BLaER1 treated with 17β-estradiol and CSF1 and Interleukin-3, amounts not matched to agents 10 nM and 100 nM (cell line): ENCODE results near the gene SLX1A.
"Not testable (repeated sequence)": the region's sequence is repeated elsewhere in the genome, so short reads cannot be mapped to it uniquely, and the experiment has no call there.

Source experiments
- H3K27ac ChIP-seq, 11 experiments: shearing (Covaris generic); formaldehyde crosslinking; 2 replicates each; pipeline ENCODE4 v1.8.1; 2022
- H3K27me3 ChIP-seq, 11 experiments: shearing (Covaris generic); formaldehyde crosslinking; 2 replicates each; pipeline ENCODE4 v1.8.1; 2022
- H3K36me3 ChIP-seq, 11 experiments: shearing (Covaris generic); formaldehyde crosslinking; 2 replicates each; pipeline ENCODE4 v1.8.1; 2022
- H3K4me1 ChIP-seq, 10 experiments: shearing (Covaris generic); formaldehyde crosslinking; 2 replicates each; pipeline ENCODE4 v1.8.1; 2022
- H3K4me2 ChIP-seq, 11 experiments: shearing (Covaris generic); formaldehyde crosslinking; 2 replicates each; pipeline ENCODE4 v1.8.1; 2022
- H3K4me3 ChIP-seq, 10 experiments: shearing (Covaris generic); formaldehyde crosslinking; 2 replicates each; pipeline ENCODE4 v1.8.1; 2022
- H3K9ac ChIP-seq, 11 experiments: shearing (Covaris generic); formaldehyde crosslinking; 2 replicates each; pipeline ENCODE4 v1.8.1; 2022
- H3K9me3 ChIP-seq, 11 experiments: shearing (Covaris generic); formaldehyde crosslinking; replicated peaks in 1 of 11; 2 replicates each; pipeline ENCODE4 v1.8.1; 2022
- H4K20me1 ChIP-seq, 11 experiments: shearing (Covaris generic); formaldehyde crosslinking; 2 replicates each; pipeline ENCODE4 v1.8.1; 2022
- Cebpa-rat ChIP-seq, 11 experiments: shearing (Covaris generic); IDR thresholded peaks; 2 replicates each; pipeline ENCODE4 v1.8.1; 2022

SLX1A gene

GRCh38 chr16:30187556-30187865, 6.2 kb upstream of the SLX1A start:
- H3K4me2 ChIP-seq = peak overlapping the region; percentile 91 to 100 (median 99)
- peak overlapping the region in 3 of 10 experiments; percentile 95 to 100 (median 98); a peak in 4 of 20 replicates for H3K4me3 ChIP-seq
- peak overlapping the region in 7 of 11 experiments; percentile 83 to 96 (median 94); a peak in 8 of 22 replicates for H3K27ac ChIP-seq
- peaks cover 5 to 43% (median 30%) of the 10 kb centered on the region in 11 experiments; a peak in 18 of 22 replicates for H4K20me1 ChIP-seq
- TF ChIP-seq Cebpa-rat (IDR thresholded peaks at IDR 0.05) = no peak
- no peaks in the 10 kb centered on the region for H3K27me3 ChIP-seq
- H3K4me1 ChIP-seq = peaks cover 27 to 41% (median 36%) of the 10 kb centered on the region in 10 experiments
- H3K9ac ChIP-seq = peak overlapping the region in 5 of 11 experiments; percentile 89 to 97 (median 92); a peak in 6 of 22 replicates
- no peaks in the 10 kb centered on the region for H3K9me3 ChIP-seq
- peaks cover 10 to 44% (median 24%) of the 10 kb centered on the region in 11 experiments for H3K36me3 ChIP-seq

- no peak for TF ChIP-seq Cebpa-rat (IDR thresholded peaks at IDR 0.05)
- Histone ChIP-seq H4K20me1 (peaks cover 5 to 43% (median 30%) of the 10 kb centered on the region in 11 experiments; a peak in 18 of 22 replicates), H3K36me3 (peaks cover 10 to 44% (median 24%) of the 10 kb centered on the region in 11 experiments), H3K9me3 (no peaks in the 10 kb centered on the region), H3K4me1 (peaks cover 24 to 37% (median 32%) of the 10 kb centered on the region in 10 experiments), H3K27ac (0 out of 22 replicates have a peak overlapping the region, but pooled peaks of 2 of the 11 experiments have one; percentile 20 to 23), H3K4me3 (peak overlapping the region in 1 of 10 experiments; percentile 14; a peak in 1 of 20 replicates), H3K9ac (peak overlapping the region in 1 of 11 experiments; percentile 31; a peak in 1 of 22 replicates), H3K27me3 (no peaks in the 10 kb centered on the region), H3K4me2 (peak overlapping the region in 5 of 11 experiments; percentile 4 to 93 (median 42); a peak in 5 of 22 replicates)
Measured at GRCh38 chr16:30187971-30188561, 5.6 kb upstream of the SLX1A start.

- not testable (repeated sequence) for H3K4me2 ChIP-seq, H3K27me3 ChIP-seq, H3K4me3 ChIP-seq, H3K9me3 ChIP-seq, H3K27ac ChIP-seq, H3K9ac ChIP-seq
- Histone ChIP-seq H3K36me3 (peaks cover 10 to 23% (median 21%) of the 10 kb centered on the region in 11 experiments), H3K4me1 (peaks cover 14 to 22% (median 15%) of the 10 kb centered on the region in 10 experiments), H4K20me1 (peaks cover 0 to 23% (median 20%) of the 10 kb centered on the region in 11 experiments; a peak in 17 of 22 replicates)
Measured at GRCh38 chr16:30191158-30191557, 2.5 kb upstream of the SLX1A start.

- H3K4me1 ChIP-seq, H4K20me1 ChIP-seq, H3K9ac ChIP-seq, H3K9me3 ChIP-seq, H3K27ac ChIP-seq, H3K4me2 ChIP-seq, H3K27me3 ChIP-seq, H3K4me3 ChIP-seq, H3K36me3 ChIP-seq: not testable (repeated sequence)
Measured at GRCh38 chr16:30193098-30193497, 577 bp upstream of the SLX1A start.

GRCh38 chr16:30194172-30194925, 674 bp downstream of the SLX1A start:
- peak overlapping the region; percentile 44 to 70 (median 58) for H3K4me3 ChIP-seq
- H3K36me3 ChIP-seq, H3K9me3 ChIP-seq, H3K27me3 ChIP-seq, H4K20me1 ChIP-seq, H3K4me1 ChIP-seq, H3K27ac ChIP-seq: not testable (repeated sequence)
- H3K4me2 ChIP-seq = peak overlapping the region; percentile 65 to 87 (median 75); a peak in 20 of 22 replicates
- H3K9ac ChIP-seq = peak overlapping the region in 9 of 11 experiments; percentile 54 to 71 (median 60); a peak in 11 of 22 replicates

GRCh38 chr16:30197001-30197400, 3.3 kb downstream of the SLX1A start:
- not testable (repeated sequence) for H3K4me3 ChIP-seq, H3K9me3 ChIP-seq, H3K27me3 ChIP-seq, H3K4me1 ChIP-seq, H3K4me2 ChIP-seq, H3K27ac ChIP-seq, H3K36me3 ChIP-seq, H3K9ac ChIP-seq, H4K20me1 ChIP-seq

GRCh38 chr16:30199049-30199448, 5.4 kb downstream of the SLX1A start, which contains the start of gene SULT1A3:
Gene SULT1A3, plus strand, starts transcription at chr16:30199255. Its CDS starts 1,474 bp downstream, at chr16:30200729.
- not testable (repeated sequence) for H3K9me3 ChIP-seq, H3K4me3 ChIP-seq, H4K20me1 ChIP-seq, H3K36me3 ChIP-seq, H3K27ac ChIP-seq, H3K4me2 ChIP-seq, H3K4me1 ChIP-seq, H3K27me3 ChIP-seq, H3K9ac ChIP-seq

GRCh38 chr16:30199608-30200343, 6.1 kb downstream of the SLX1A start:
- not testable (repeated sequence) for H3K4me2 ChIP-seq, H3K27me3 ChIP-seq, H3K27ac ChIP-seq, H3K4me1 ChIP-seq, H4K20me1 ChIP-seq, H3K9me3 ChIP-seq, H3K4me3 ChIP-seq, H3K9ac ChIP-seq, H3K36me3 ChIP-seq

GRCh38 chr16:30205541-30206236, 12.0 kb downstream of the SLX1A start:
- H3K4me1 ChIP-seq, H3K36me3 ChIP-seq, H3K9me3 ChIP-seq, H3K9ac ChIP-seq, H3K27me3 ChIP-seq, H4K20me1 ChIP-seq, H3K27ac ChIP-seq: not testable (repeated sequence)
- Histone ChIP-seq H3K4me2 (peak overlapping the region; percentile 62 to 86 (median 73); a peak in 21 of 22 replicates), H3K4me3 (peak overlapping the region in 8 of 10 experiments; percentile 40 to 65 (median 51); a peak in 13 of 20 replicates)

- H3K4me1 ChIP-seq, H3K9ac ChIP-seq, H3K27me3 ChIP-seq, H3K9me3 ChIP-seq, H3K36me3 ChIP-seq, H3K27ac ChIP-seq, H4K20me1 ChIP-seq: not testable (repeated sequence)
- peak overlapping the region in 8 of 10 experiments; percentile 40 to 65 (median 51); a peak in 13 of 20 replicates for H3K4me3 ChIP-seq
- H3K4me2 ChIP-seq = peak overlapping the region; percentile 62 to 86 (median 73); a peak in 21 of 22 replicates
Measured at GRCh38 chr16:30206252-30206651, 12.6 kb downstream of the SLX1A start.

GRCh38 chr16:30207063-30207704, 13.5 kb downstream of the SLX1A start:
- H3K4me2 ChIP-seq, H3K9me3 ChIP-seq, H4K20me1 ChIP-seq, H3K36me3 ChIP-seq, H3K4me3 ChIP-seq, H3K4me1 ChIP-seq, H3K27ac ChIP-seq, H3K9ac ChIP-seq, H3K27me3 ChIP-seq: not testable (repeated sequence)

- not testable (repeated sequence) for H3K27me3 ChIP-seq, H3K4me2 ChIP-seq, H3K4me3 ChIP-seq, H3K36me3 ChIP-seq, H3K9ac ChIP-seq, H3K27ac ChIP-seq, H4K20me1 ChIP-seq, H3K4me1 ChIP-seq, H3K9me3 ChIP-seq
Measured at GRCh38 chr16:30209032-30209431, 15.4 kb downstream of the SLX1A start.
